OCI-LY3 (cell line): ENCODE results near the gene KRT16.

ENCODE experiments used
- H2AFZ ChIP-seq: fragments of 200-600, 300-600 bp; shearing (Covaris generic); 2 replicates; pipeline ENCODE4 v1.6.0; 2014; ENCODE audit warnings: antibody characterized with exemption, low read depth, low read length
- H3K27ac ChIP-seq: fragments of 200-600, 300-600 bp; sonication (generic); 2 replicates; pipeline ENCODE4 v1.5.1; 2014; ENCODE audit warnings: mild to moderate bottlenecking, low read length, moderate library complexity, mixed read lengths
- H3K27me3 ChIP-seq: fragments of 200-600, 300-600 bp; sonication (generic); 2 replicates; pipeline ENCODE4 v1.6.1; 2014; ENCODE audit warnings: low read depth, low read length, mixed read lengths
- H3K36me3 ChIP-seq: fragments of 200-600, 300-600 bp; sonication (generic); replicated peaks from 2 replicates; pipeline ENCODE3; 2014; ENCODE audit warnings: low read depth, low read length, mixed read lengths
- H3K4me1 ChIP-seq: fragments of 300-600, 200-600 bp; sonication (generic); 2 replicates; pipeline ENCODE4 v1.6.1; 2014; ENCODE audit warnings: low read length, mixed read lengths
- H3K4me2 ChIP-seq: fragments of 200-600, 300-600 bp; sonication (generic); 2 replicates; pipeline ENCODE4 v1.6.1; 2014; ENCODE audit warnings: low read length, mixed read lengths
- H3K4me3 ChIP-seq: fragments of 300-600, 200-600 bp; sonication (generic); 2 replicates; pipeline ENCODE4 v1.5.1; 2014; ENCODE audit warnings: antibody characterized with exemption, mild to moderate bottlenecking, low read length, moderate library complexity
- H3K79me2 ChIP-seq: fragments of 300-600, 200-600 bp; shearing (Covaris generic); 2 replicates; pipeline ENCODE4 v1.6.1; 2014; ENCODE audit warnings: mild to moderate bottlenecking, low read length, mixed read lengths
- H3K9ac ChIP-seq: fragments of 300-600, 200-600 bp; shearing (Covaris generic); 2 replicates; pipeline ENCODE4 v1.6.0; 2014; ENCODE audit warnings: mild to moderate bottlenecking, low read length, moderate library complexity
- H3K9me3 ChIP-seq: fragments of 200-600, 300-600 bp; shearing (Covaris generic); 2 replicates; pipeline ENCODE4 v1.6.1; 2014; ENCODE audit warnings: low read length, mixed read lengths; ENCODE audit not compliant: insufficient read depth
- H4K20me1 ChIP-seq: fragments of 200-600, 300-600 bp; sonication (generic); 2 replicates; pipeline ENCODE4 v1.6.1; 2016; ENCODE audit warnings: low read length, mixed read lengths; ENCODE audit not compliant: insufficient read depth
- EZH2phosphoT487 ChIP-seq: fragments of 200-600 bp; shearing (Covaris generic); IDR thresholded peaks from 2 replicates; pipeline ENCODE4 v1.6.1; 2018; ENCODE audit warnings: antibody characterized with exemption, mixed run types, low read depth
- TF ChIP-seq, protein P1 (sequence below): fragments of 200-600, 300-600 bp; sonication (generic); IDR thresholded peaks from 2 replicates; pipeline ENCODE4 v1.5.1; 2014; ENCODE audit warnings: antibody characterized with exemption, low read length, low read depth

Gene KRT16

DNA sequence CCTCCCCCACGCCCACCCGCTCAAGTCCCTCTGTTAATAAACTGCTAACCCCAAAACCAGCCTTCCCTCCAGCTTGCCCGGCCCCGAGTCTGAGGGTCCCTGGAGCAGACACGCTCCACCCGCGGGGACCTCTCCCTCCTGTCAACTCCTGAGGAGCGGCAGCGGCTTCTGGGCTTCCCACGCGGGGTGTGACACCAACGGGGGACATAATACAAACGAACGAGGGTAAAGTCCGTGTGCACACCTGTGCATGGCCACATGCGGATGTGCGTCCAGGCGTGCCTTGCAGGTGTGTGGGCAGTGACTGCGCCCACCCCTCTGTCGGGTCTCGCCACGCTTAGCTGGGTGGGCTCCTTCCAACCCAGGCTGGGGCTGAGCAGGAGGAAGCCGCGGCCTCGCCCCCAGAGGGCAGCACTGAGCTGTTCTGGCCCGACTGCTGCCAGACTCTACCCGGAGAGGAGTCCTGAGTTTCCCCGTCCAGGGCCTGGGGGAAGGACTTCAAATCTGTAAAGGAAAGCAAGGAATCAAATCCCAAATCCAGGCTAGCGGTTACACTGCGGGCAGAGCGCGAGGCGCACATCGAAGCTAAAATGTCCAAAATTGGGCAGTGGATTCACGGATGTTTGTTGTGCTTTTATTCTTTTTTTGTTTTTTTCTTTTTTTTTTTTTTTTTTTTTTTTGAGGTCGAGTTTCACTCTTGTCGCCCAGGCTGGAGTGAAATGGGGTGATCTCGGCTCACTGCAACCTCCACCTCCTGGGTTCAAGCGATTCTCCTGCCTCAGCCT is 36.0 kb upstream of the KRT16 start:
- Histone ChIP-seq H3K79me2 (no peaks in the 10 kb centered on the region), H3K4me3 (peak overlapping the region; percentile 80), H3K9ac (peak overlapping the region; percentile 62), H2AFZ (peak overlapping the region; percentile 93), H3K27ac (no peak overlapping the region; the same call in 1 of the 2 replicates), H3K4me2 (peak overlapping the region; percentile 98), H4K20me1 (no peaks in the 10 kb centered on the region), H3K9me3 (no peaks in the 10 kb centered on the region), H3K36me3 (no peaks in the 10 kb centered on the region), H3K4me1 (no peaks in the 10 kb centered on the region), H3K27me3 (no peaks in the 10 kb centered on the region)
- TF ChIP-seq, protein P1, sequence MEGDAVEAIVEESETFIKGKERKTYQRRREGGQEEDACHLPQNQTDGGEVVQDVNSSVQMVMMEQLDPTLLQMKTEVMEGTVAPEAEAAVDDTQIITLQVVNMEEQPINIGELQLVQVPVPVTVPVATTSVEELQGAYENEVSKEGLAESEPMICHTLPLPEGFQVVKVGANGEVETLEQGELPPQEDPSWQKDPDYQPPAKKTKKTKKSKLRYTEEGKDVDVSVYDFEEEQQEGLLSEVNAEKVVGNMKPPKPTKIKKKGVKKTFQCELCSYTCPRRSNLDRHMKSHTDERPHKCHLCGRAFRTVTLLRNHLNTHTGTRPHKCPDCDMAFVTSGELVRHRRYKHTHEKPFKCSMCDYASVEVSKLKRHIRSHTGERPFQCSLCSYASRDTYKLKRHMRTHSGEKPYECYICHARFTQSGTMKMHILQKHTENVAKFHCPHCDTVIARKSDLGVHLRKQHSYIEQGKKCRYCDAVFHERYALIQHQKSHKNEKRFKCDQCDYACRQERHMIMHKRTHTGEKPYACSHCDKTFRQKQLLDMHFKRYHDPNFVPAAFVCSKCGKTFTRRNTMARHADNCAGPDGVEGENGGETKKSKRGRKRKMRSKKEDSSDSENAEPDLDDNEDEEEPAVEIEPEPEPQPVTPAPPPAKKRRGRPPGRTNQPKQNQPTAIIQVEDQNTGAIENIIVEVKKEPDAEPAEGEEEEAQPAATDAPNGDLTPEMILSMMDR: peak; percentile 88
- no peak for TF ChIP-seq EZH2phosphoT487

- Histone ChIP-seq H4K20me1 (no peaks in the 10 kb centered on the region), H2AFZ (peak overlapping the region; percentile 93), H3K27me3 (no peaks in the 10 kb centered on the region), H3K36me3 (no peaks in the 10 kb centered on the region), H3K4me2 (peak overlapping the region; percentile 98), H3K79me2 (no peaks in the 10 kb centered on the region), H3K4me3 (peak overlapping the region; percentile 80), H3K9ac (peak overlapping the region; percentile 61), H3K27ac (no peak overlapping the region; the same call in 1 of the 2 replicates), H3K9me3 (no peaks in the 10 kb centered on the region), H3K4me1 (no peaks in the 10 kb centered on the region)
- TF ChIP-seq, protein P1: peak; percentile 88
- TF ChIP-seq EZH2phosphoT487: no peak
These were observed 35.4 kb upstream of the KRT16 start for GRCh38 chr17:41647940-41648410.

GRCh38 chr17:41647038-41647813 is 34.7 kb upstream of the KRT16 start:
- Histone ChIP-seq H3K79me2 (no peaks in the 10 kb centered on the region), H3K9ac (no peak overlapping the region), H3K27me3 (no peaks in the 10 kb centered on the region), H3K4me3 (peak overlapping the region; percentile 80), H3K36me3 (no peaks in the 10 kb centered on the region), H3K4me2 (peak overlapping the region; percentile 98), H2AFZ (peak overlapping the region; percentile 93), H3K9me3 (no peaks in the 10 kb centered on the region), H3K4me1 (no peaks in the 10 kb centered on the region), H4K20me1 (no peaks in the 10 kb centered on the region), H3K27ac (no peak overlapping the region)
- TF ChIP-seq EZH2phosphoT487: no peak
- TF ChIP-seq, protein P1: no peak
